GM19397 (cell line): ENCODE measurements around the gene TULP3.

Experiments used
- ATAC-seq: cut with Tn5 transposase; IDR thresholded peaks from one replicate; pipeline ENCODE4 v1.9.1; 2021; ENCODE audit warnings: mild to moderate bottlenecking, moderate library complexity; ENCODE audit not compliant: unreplicated experiment

TULP3 gene

GRCh38 chr12:2877047-2877952 is 13.4 kb upstream of the TULP3 start, which contains the start of the genes FOXM1 and RHNO1:
Gene FOXM1 (minus strand): TSS chr12:2877174. CDS start chr12:2874478, 2,696 bp downstream.
Gene RHNO1 (plus strand): TSS chr12:2877223. CDS start chr12:2885367, 8,144 bp downstream.
- peak; percentile 83 for ATAC-seq

GRCh38 chr12:2877953-2878732 is 12.5 kb upstream of the TULP3 start:
- ATAC-seq: no peak

DNA sequence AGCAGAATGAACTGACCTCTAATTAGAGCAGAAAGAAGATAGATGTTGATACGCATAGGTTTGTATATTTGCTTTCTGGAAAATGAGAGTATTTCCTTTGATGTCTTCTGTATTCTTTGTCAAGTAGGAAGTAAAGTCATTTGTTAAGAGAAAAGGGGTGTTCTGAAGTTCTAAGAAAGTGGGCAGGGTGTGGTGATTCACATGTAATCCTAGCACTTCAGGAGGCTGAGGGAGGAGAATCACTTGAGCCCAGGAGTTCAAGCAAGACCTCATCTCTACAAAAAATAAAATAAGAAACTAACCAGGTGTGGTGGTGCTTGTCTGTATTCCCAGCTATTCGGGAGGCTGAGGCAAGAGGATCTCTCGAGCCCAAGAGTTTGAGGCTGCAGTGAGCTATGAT is 10.8 kb upstream of the TULP3 start:
- ATAC-seq: no peak

GRCh38 chr12:2884810-2885209 is 5.9 kb upstream of the TULP3 start:
- no peak for ATAC-seq

- no peak for ATAC-seq
These were observed 3.8 kb upstream of the TULP3 start for GRCh38 chr12:2886768-2887450.

- no peak for ATAC-seq
These were observed 697 bp upstream of the TULP3 start for GRCh38 chr12:2890001-2890387.

DNA sequence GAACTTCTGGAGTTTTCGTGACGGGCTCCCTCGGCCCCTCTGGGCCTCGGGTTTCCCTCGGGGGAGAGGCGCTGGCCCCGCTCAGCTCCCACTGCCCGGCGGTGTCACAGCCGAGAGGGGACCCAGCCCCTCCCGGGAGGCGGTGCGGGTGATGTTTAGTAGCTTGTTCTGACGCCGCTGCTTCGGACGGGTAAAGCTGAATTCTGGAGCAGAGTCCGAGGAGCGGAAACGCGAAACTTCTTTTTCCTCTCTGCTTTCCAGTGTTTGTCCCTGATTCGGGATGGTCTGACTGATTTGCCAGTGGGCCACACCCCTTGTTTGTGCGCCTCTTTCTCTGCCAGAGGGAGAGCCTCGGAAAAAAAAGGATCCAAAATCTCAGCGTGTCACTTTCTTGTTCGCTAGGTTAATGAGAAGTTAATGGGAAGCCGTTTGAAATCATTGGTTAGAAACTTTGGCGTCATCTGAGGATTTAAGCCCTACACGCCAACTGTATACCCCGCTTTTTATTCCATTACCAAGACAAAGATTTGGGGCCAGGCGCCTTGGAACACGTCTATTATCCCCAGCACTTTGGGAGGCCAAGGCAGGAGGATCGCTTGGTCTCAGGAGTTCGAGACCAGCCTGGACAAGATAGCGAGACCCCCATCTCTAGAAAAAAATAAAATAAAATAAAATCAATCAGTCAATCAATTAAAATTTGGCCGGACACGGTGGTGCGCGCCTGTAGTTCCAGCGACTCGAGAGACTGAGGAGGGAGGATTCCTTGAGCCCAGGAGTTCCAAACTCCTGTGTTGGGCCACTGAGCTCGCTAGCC is 756 bp downstream of the TULP3 start:
- ATAC-seq: peak; percentile 11

DNA sequence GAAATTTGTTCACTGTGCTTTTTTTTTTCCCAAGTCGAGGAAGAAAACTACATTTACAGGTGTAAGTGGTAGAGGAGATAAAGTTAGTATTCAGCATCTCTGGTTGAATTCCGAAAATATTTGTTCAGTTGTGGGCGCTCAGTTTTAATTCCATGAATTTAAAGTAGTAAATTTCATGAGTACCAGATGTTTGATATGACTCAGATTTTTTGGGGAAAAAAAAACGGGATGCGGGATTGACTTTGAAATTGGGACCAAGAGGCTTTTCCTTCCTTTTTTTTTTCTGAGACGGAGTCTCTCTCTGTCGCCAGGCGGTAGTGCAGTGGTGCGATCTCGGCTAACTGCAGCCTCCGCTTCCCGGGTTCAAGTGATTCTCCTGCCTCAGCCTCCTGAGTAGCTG is 1.6 kb downstream of the TULP3 start:
- ATAC-seq: no peak

DNA sequence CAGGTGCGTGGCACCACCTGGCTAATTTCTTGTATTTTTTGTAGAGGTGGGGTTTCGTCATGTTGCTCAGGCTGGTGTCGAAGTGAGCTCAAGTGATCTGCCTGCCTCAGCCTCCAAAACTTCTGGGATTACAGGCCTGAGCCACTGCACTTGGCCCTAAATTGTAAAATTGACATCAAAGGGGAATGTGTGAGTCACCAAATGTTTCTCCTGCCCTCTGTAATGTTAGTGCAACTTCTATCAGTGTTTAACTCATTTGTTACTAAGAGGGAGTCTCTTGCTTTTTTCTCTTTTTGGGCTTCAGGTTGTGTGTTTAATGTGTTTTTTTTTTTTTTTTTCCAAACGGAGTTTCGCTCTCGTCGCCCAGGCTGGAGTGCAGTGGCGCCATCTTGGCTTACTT is 2.3 kb downstream of the TULP3 start:
- ATAC-seq: no peak

- ATAC-seq: no peak
These were observed 4.4 kb downstream of the TULP3 start for GRCh38 chr12:2895051-2895451.

DNA sequence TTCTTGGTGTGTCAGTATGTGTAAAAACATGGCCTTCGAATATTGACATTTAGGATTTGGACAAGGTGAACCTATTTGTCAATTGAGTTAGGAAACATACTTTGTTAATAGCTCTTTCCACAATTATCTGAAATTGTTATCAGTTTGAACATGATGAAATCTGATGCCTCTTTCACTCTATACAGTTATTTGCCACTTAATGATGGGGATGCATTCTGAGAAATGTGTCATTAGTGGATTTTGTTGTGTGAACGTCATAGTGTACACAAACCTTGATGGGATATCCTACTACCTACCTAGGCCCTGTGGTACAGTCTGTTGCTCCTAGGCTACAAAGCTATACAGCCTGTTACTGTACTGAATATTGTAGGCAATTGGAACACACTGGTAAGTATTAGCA is 4.8 kb downstream of the TULP3 start:
- no peak for ATAC-seq

- no peak for ATAC-seq
These were observed 6.7 kb downstream of the TULP3 start for GRCh38 chr12:2897418-2897817.

GRCh38 chr12:2900642-2901041 is 10.0 kb downstream of the TULP3 start:
- no peak for ATAC-seq

- no peak for ATAC-seq
These were observed 11.7 kb downstream of the TULP3 start for GRCh38 chr12:2902272-2902880.

- ATAC-seq: no peak
These were observed 13.6 kb downstream of the TULP3 start for GRCh38 chr12:2904260-2904659.

- no peak for ATAC-seq
These were observed 21.5 kb downstream of the TULP3 start for GRCh38 chr12:2912216-2912575.

- ATAC-seq: no peak
These were observed 28.6 kb downstream of the TULP3 start for GRCh38 chr12:2919249-2919648.

- ATAC-seq: no peak
These were observed 31.6 kb downstream of the TULP3 start for GRCh38 chr12:2922329-2922728.

DNA sequence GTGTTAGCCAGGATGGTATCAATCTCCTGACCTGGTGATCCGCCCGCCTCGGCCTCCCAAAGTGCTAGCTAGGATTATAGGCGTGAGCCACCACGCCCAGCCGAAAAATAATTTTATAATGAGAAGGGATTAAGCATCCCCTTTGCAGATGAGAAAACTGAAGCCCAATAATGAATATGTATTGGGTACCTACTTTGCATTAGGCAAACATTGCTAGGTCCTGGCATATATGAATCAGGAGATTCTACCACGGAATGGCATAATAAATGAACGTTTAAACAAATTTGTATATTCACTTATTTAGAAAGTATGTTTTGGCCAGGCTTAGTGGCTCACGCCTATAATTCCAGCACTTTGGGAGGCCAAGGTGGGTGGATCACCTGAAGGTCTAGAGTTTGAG is 32.4 kb downstream of the TULP3 start:
- no peak for ATAC-seq

DNA sequence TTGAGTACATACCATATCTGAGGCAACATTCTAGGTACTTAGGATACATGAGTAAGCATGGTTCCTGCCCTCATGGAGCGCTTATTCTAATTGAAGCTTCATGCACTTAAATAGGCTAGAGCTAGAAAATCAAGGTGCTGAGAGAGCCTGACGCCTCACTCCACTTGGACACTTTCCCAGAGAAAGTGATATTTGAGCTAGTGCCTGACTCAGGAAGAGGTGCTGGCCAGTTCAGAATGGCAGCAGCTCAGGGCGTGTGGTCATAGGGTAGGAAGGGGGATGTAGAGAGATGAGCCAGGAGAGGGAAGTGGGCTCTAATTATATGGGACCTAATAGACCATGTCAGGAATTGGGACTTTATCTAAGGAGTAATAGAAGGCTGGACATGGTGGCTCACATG is 33.3 kb downstream of the TULP3 start:
- ATAC-seq: no peak
